ENCODE results near the gene CHIT1.
A peak's percentile ranks its signal among the peaks of the same experiment; 100 is the strongest.

Gene CHIT1

GRCh38 chr1:203172184-203173010, 57.1 kb downstream of the CHIT1 start:
- peak; percentile 71 for DNase-seq

- DNase-seq = no peak
Observed at GRCh38 chr1:203171341-203172183, 57.9 kb downstream of the CHIT1 start.

- DNase-seq = no peak
Observed at GRCh38 chr1:203170625-203171330, 58.7 kb downstream of the CHIT1 start.

- DNase-seq = no peak
Observed at GRCh38 chr1:203169770-203170520, 59.5 kb downstream of the CHIT1 start.

GRCh38 chr1:203168991-203169390, 60.5 kb downstream of the CHIT1 start:
- DNase-seq = no peak

GRCh38 chr1:203168256-203168786, 61.2 kb downstream of the CHIT1 start:
- DNase-seq = no peak

- no peak for DNase-seq
Observed at GRCh38 chr1:203167913-203168200, 61.6 kb downstream of the CHIT1 start.

GRCh38 chr1:203167026-203167912, 62.2 kb downstream of the CHIT1 start:
- no peak for DNase-seq

- no peak for DNase-seq
Observed at GRCh38 chr1:203166192-203166940, 63.1 kb downstream of the CHIT1 start.

All from eye (tissue), 1 donor.